Endodermal cell (in vitro differentiated cells): Measurements from ENCODE around the gene DOCK8. TPM values are rescaled to one million over a fixed set of nuclear protein-coding genes. Genes with fewer than 3 reads are reported as not detected.

Source experiments
- DNase-seq: peaks from one replicate; pipeline ENCODE4 v3.0.0-alpha.2; 2017
- H3K27ac ChIP-seq: 2 replicates; pipeline ENCODE4 v1.5.1; 2013; ENCODE audit warnings: mild to moderate bottlenecking, low read depth, low read length, moderate library complexity
- H3K27me3 ChIP-seq: 2 replicates; pipeline ENCODE4 v1.6.1; 2013; ENCODE audit warnings: mild to moderate bottlenecking, low read length, moderate library complexity; ENCODE audit not compliant: insufficient read depth, control insufficient read depth, poor library complexity, severe bottlenecking
- H3K36me3 ChIP-seq: 2 replicates; pipeline ENCODE4 v1.7.0; 2013; ENCODE audit warnings: mild to moderate bottlenecking, low read length, moderate library complexity; ENCODE audit not compliant: control insufficient read depth, insufficient read depth
- H3K4me1 ChIP-seq: one replicate; pipeline ENCODE4 v1.7.0; 2013; ENCODE audit warnings: low read length; ENCODE audit not compliant: control insufficient read depth, insufficient read depth
- H3K4me3 ChIP-seq: 2 replicates; pipeline ENCODE4 v1.5.1; 2013; ENCODE audit warnings: mild to moderate bottlenecking, low read length, moderate library complexity
- H3K9ac ChIP-seq: 2 replicates; pipeline ENCODE4 v1.6.1; 2013; ENCODE audit warnings: mild to moderate bottlenecking, low read length, moderate library complexity; ENCODE audit not compliant: poor library complexity, severe bottlenecking; ENCODE audit errors: extremely low read depth
- H3K9me3 ChIP-seq: 2 replicates; pipeline ENCODE4 v1.6.1; 2013; ENCODE audit warnings: mild to moderate bottlenecking, low read length, moderate library complexity; ENCODE audit not compliant: control insufficient read depth
- H3K27ac Mint-ChIP-seq: 2 replicates; pipeline ENCODE4 v1.8.0; 2020; ENCODE audit warnings: mixed read lengths
- H3K27me3 Mint-ChIP-seq: 2 replicates; pipeline ENCODE4 v1.8.0; 2021; ENCODE audit warnings: mild to moderate bottlenecking, mixed read lengths; ENCODE audit not compliant: insufficient read depth
- H3K36me3 Mint-ChIP-seq: 2 replicates; pipeline ENCODE4 v1.8.0; 2020; ENCODE audit warnings: low read depth, mixed read lengths
- H3K4me1 Mint-ChIP-seq: 2 replicates; pipeline ENCODE4 v1.8.0; 2020; ENCODE audit warnings: mixed read lengths
- H3K4me3 Mint-ChIP-seq: 2 replicates; pipeline ENCODE4 v1.8.0; 2020; ENCODE audit warnings: mild to moderate bottlenecking, moderate library complexity, mixed read lengths
- H3K9me3 Mint-ChIP-seq: 2 replicates; pipeline ENCODE4 v1.8.0; 2020; ENCODE audit warnings: mild to moderate bottlenecking, mixed read lengths
- WGBS, 2 experiments: methylation state at CpG; one replicate each; pipeline versions ENCODE4 v1.1.5 to v1.1.7; 2013; ENCODE audit warnings: missing lambda C conversion rate in 2 of 2, mixed read lengths in 1 of 2; ENCODE audit not compliant: insufficient coverage in 1 of 2, insufficient read length in 1 of 2; 5-methylcytosine and 5-hydroxymethylcytosine counted together
- total RNA-seq, 2 donors: library from RNA; stranded (reverse); fragmentation: NEBNext Ultra II Directional in 1 of 2; extraction: Animal tissue kit (Norgen Biotek cat#: 25700) in 1 of 2; gene quantifications; 2 replicates in 1 of 2; 3 replicates in 1 of 2; pipeline ENCODE4 v1.2.1, GENCODE V29; 2021
- TF ChIP-seq, protein P1 (sequence below): fragments of 200-600 bp; sonication (generic); conservative IDR thresholded peaks from 2 replicates; pipeline ENCODE4 v1.5.0; 2021; ENCODE audit warnings: antibody characterized with exemption, mild to moderate bottlenecking

DOCK8 gene
- total RNA-seq, 2 donors from 2014 or later = 26.9 to 28.1 TPM

DNA sequence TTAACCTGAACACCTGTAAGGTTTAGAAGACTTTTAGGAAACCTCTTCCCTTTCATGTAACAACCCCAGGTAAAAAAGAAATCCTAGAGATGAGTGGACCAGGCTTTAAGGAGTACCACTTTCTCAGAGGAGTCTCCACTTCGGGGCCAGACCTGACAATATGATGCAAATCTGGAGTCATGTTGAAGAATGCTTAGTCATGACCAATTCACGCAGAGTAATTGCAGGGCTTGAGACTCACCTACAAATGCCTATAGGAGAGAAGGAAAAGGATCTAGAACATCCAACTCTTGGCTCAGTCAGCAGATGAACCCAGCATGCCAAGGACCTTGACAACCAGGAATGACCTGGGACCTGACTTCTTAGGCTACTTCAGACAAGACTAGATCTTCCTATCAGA lies 235.4 kb downstream of the DOCK8 start:
- H3K36me3 Mint-ChIP-seq = peaks cover 31% of the 10 kb centered on the region
- Histone ChIP-seq H3K9me3 (no peaks in the 10 kb centered on the region), H3K27ac (no peak overlapping the region), H3K9ac (no peak overlapping the region), H3K4me1 (no peaks in the 10 kb centered on the region), H3K4me3 (no peak overlapping the region), H3K27me3 (no peaks in the 10 kb centered on the region), H3K36me3 (peaks cover 3% of the 10 kb centered on the region)
- no peaks in the 10 kb centered on the region for H3K9me3 Mint-ChIP-seq
- H3K4me1 Mint-ChIP-seq = no peaks in the 10 kb centered on the region
- H3K4me3 Mint-ChIP-seq = no peak overlapping the region
- TF ChIP-seq, protein P1, sequence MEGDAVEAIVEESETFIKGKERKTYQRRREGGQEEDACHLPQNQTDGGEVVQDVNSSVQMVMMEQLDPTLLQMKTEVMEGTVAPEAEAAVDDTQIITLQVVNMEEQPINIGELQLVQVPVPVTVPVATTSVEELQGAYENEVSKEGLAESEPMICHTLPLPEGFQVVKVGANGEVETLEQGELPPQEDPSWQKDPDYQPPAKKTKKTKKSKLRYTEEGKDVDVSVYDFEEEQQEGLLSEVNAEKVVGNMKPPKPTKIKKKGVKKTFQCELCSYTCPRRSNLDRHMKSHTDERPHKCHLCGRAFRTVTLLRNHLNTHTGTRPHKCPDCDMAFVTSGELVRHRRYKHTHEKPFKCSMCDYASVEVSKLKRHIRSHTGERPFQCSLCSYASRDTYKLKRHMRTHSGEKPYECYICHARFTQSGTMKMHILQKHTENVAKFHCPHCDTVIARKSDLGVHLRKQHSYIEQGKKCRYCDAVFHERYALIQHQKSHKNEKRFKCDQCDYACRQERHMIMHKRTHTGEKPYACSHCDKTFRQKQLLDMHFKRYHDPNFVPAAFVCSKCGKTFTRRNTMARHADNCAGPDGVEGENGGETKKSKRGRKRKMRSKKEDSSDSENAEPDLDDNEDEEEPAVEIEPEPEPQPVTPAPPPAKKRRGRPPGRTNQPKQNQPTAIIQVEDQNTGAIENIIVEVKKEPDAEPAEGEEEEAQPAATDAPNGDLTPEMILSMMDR = no peak
- H3K27me3 Mint-ChIP-seq = no peaks in the 10 kb centered on the region
- DNase-seq = no peak
- no peak overlapping the region for H3K27ac Mint-ChIP-seq
- whole genome bisulfite sequencing, 2 experiments = 94 to 100% methylated on average over 1 to 2 of the region's 2 CpGs

DNA sequence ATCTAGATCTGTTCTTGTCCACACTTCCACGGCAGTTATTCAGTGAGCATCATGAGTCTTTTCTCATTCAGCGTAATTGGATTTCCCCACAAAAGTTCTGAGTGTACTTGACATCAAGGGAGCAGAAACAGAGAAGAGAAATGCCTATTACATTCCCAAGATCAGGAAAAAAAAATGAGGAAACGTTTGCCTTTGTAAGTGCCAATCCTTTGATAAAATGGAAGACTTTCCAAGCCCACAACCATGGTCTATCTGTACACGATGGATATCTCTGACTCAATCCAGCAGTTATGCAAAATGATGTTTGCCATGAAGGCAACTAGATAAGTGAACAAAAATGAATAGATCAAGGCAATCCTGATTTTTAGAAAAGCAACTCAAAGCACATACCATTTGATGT lies 235.9 kb downstream of the DOCK8 start:
- Mint-ChIP-seq H3K27me3 (no peaks in the 10 kb centered on the region), H3K27ac (no peak overlapping the region), H3K36me3 (peaks cover 26% of the 10 kb centered on the region), H3K9me3 (no peaks in the 10 kb centered on the region), H3K4me3 (no peak overlapping the region), H3K4me1 (no peaks in the 10 kb centered on the region)
- Histone ChIP-seq H3K9me3 (no peaks in the 10 kb centered on the region), H3K36me3 (no peaks in the 10 kb centered on the region), H3K4me1 (no peaks in the 10 kb centered on the region), H3K4me3 (no peak overlapping the region), H3K9ac (no peak overlapping the region), H3K27ac (no peak overlapping the region), H3K27me3 (no peaks in the 10 kb centered on the region)
- TF ChIP-seq, protein P1 = no peak
- no peak for DNase-seq
- WGBS, 2 experiments = 92 to 93% methylated on average over 4 of the region's 4 CpGs

DNA sequence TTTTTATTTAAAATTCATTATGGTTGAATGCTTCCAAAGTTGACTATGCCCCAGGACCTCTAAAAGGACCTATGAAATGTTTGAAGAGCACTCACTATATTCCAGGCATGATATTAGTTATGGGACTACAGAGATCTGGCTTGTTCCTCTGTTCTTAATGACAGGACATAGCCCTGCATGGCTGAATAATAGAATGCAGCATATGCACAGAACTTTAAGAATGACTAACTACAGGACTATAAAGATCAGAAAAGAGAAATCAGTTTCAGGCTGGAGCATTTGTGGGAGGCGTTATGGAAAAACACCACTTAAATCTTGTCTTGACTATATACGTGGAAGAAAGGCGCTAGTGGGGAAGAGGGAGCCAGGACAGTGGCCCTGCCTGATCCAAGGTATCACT lies 239.2 kb downstream of the DOCK8 start:
- Histone ChIP-seq H3K9me3 (no peaks in the 10 kb centered on the region), H3K27me3 (no peaks in the 10 kb centered on the region), H3K9ac (no peak overlapping the region), H3K36me3 (no peaks in the 10 kb centered on the region), H3K4me3 (no peak overlapping the region), H3K4me1 (no peaks in the 10 kb centered on the region), H3K27ac (no peak overlapping the region)
- WGBS, 2 experiments = 93 to 100% methylated on average over 2 to 3 of the region's 3 CpGs
- Mint-ChIP-seq H3K36me3 (peaks cover 11% of the 10 kb centered on the region), H3K27ac (no peak overlapping the region), H3K4me1 (peaks cover under 1% of the 10 kb centered on the region), H3K4me3 (no peak overlapping the region), H3K27me3 (no peaks in the 10 kb centered on the region), H3K9me3 (no peaks in the 10 kb centered on the region)
- no peak for DNase-seq
- TF ChIP-seq, protein P1 = no peak
